Cardiac muscle cell (in vitro differentiated cells and primary cell): Measurements from ENCODE around the gene NUDCD3. TPM values are rescaled to one million over a fixed set of nuclear protein-coding genes. Genes with fewer than 3 reads are reported as not detected.

Experiments
- DNase-seq, 2 donors: peaks; one replicate each; pipeline versions ENCODE4 v3.0.0 to v3.0.0-alpha.2; 2010 to 2017; ENCODE audit warnings: low read depth in 1 of 2, low spot score in 1 of 2
- H3K27ac ChIP-seq: fragments of 200-600 bp; sonication (generic); 2 replicates; pipeline ENCODE4 v1.5.1; 2016
- H3K27me3 ChIP-seq: fragments of 200-600 bp; sonication (generic); 2 replicates; pipeline ENCODE4 v1.6.0; 2016; ENCODE audit warnings: control low read depth
- H3K36me3 ChIP-seq: fragments of 200-600 bp; sonication (generic); 2 replicates; pipeline ENCODE4 v1.5.1; 2016; ENCODE audit warnings: control low read depth
- H3K4me1 ChIP-seq: fragments of 200-600 bp; sonication (generic); 2 replicates; pipeline ENCODE4 v1.8.1; 2017; ENCODE audit warnings: low read depth, mild to moderate bottlenecking, mixed run types
- H3K4me3 ChIP-seq: fragments of 200-600 bp; sonication (generic); 2 replicates; pipeline ENCODE4 v1.5.1; 2016; ENCODE audit warnings: mild to moderate bottlenecking
- H3K9me3 ChIP-seq: fragments of 200-600 bp; sonication (generic); 2 replicates; pipeline ENCODE4 v1.5.1; 2017; ENCODE audit warnings: low read depth, mild to moderate bottlenecking, control low read depth
- CTCF ChIP-seq: IDR thresholded peaks from 2 replicates; pipeline ENCODE4 v1.5.1; 2012; ENCODE audit warnings: low read depth, mild to moderate bottlenecking, low read length
- polyA plus RNA-seq: library from polyadenylated mRNA; unstranded; fragments of >200 nt; fragmentation: Nextera tagmentation; extraction: Ambion mirVana; gene quantifications from 2 replicates; pipeline ENCODE4 v1.2.1, GENCODE V29; 2016
- total RNA-seq: library from RNA; depleted of rRNA; stranded (reverse); fragments of >200 nt; gene quantifications from 2 replicates; pipeline ENCODE4 v1.2.3, GENCODE V29; 2016

NUDCD3 gene
- total and polyA plus RNA-seq, 2 experiments from 2014 or later, result 44.8 to 98.7 TPM

- Histone ChIP-seq H3K9me3 (no peaks in the 10 kb centered on the region), H3K36me3 (no peaks in the 10 kb centered on the region), H3K4me3 (no peak overlapping the region), H3K4me1 (no peaks in the 10 kb centered on the region), H3K27me3 (no peaks in the 10 kb centered on the region), H3K27ac (no peak overlapping the region)
- no peak for TF ChIP-seq CTCF
- no peak for DNase-seq
These were observed 114.5 kb downstream of the NUDCD3 start for GRCh38 chr7:44375926-44376342.

GRCh38 chr7:44375236-44375699 is 115.2 kb downstream of the NUDCD3 start:
- peak in 1 of 2 donors; percentile 60 for DNase-seq
- H3K27me3 ChIP-seq, result no peaks in the 10 kb centered on the region
- no peak for TF ChIP-seq CTCF
- no peaks in the 10 kb centered on the region for H3K9me3 ChIP-seq
- no peaks in the 10 kb centered on the region for H3K4me1 ChIP-seq
- no peaks in the 10 kb centered on the region for H3K36me3 ChIP-seq
- no peak overlapping the region for H3K4me3 ChIP-seq
- H3K27ac ChIP-seq, result no peak overlapping the region

DNA sequence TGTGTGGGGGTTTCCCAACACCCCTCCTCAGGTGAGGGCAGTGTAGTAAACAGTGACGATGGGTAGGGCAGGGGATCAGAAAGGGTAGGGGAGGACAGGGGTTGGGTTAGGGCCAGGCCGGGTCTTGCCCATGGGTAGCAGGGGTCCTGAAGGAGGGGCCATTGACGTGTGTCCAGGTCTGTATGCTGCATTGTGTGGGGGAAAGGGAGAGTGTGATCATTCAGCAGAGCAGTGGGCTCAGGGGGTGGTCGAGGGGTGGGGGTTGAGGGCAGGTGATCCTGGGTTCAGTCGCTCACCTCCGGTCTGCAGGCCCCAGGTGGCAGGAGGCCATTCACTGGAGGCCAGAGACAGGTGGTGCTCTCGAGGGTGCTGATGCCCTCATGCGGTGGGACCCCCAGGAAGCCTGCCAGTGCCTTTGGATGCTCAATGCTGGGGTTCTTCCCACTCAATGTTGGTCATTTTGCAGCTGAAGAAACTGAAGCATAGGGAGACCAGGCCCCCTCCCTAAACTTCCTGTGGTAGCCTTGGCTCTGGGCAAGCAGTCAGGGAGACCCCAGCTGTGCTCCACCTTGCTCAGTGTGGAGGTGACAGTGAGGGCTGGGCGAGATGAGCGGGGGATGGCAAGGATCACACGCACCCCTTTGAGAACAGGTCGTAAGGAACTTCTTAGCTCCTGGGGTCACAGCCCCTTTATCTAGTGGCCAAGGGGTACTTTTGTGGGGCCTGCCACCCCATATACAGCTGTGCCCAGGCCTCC is 116.3 kb downstream of the NUDCD3 start:
- Histone ChIP-seq H3K36me3 (no peaks in the 10 kb centered on the region), H3K4me1 (no peaks in the 10 kb centered on the region), H3K9me3 (no peaks in the 10 kb centered on the region), H3K27me3 (no peaks in the 10 kb centered on the region), H3K27ac (no peak overlapping the region), H3K4me3 (no peak overlapping the region)
- DNase-seq, result no peak
- no peak for TF ChIP-seq CTCF

- no peak for TF ChIP-seq CTCF
- no peak overlapping the region for H3K27ac ChIP-seq
- H3K9me3 ChIP-seq, result no peaks in the 10 kb centered on the region
- H3K36me3 ChIP-seq, result no peaks in the 10 kb centered on the region
- H3K4me1 ChIP-seq, result no peaks in the 10 kb centered on the region
- H3K27me3 ChIP-seq, result no peaks in the 10 kb centered on the region
- no peak overlapping the region for H3K4me3 ChIP-seq
- no peak for DNase-seq
These were observed 117.1 kb downstream of the NUDCD3 start for GRCh38 chr7:44373418-44373740.

GRCh38 chr7:44372560-44373417 is 117.7 kb downstream of the NUDCD3 start:
- Histone ChIP-seq H3K4me1 (no peaks in the 10 kb centered on the region), H3K9me3 (no peaks in the 10 kb centered on the region), H3K27ac (no peak overlapping the region), H3K27me3 (no peaks in the 10 kb centered on the region), H3K36me3 (no peaks in the 10 kb centered on the region), H3K4me3 (no peak overlapping the region)
- TF ChIP-seq CTCF, result no peak
- DNase-seq, result no peak
